ENCODE results near the gene OR4B1.

Gene OR4B1

GRCh38 chr11:48216510-48216909 is at the start of gene OR4B1:
OR4B1 (plus strand) TSS chr11:48216810; CDS start chr11:48216810, 0 bp downstream.
- no peak for ATAC-seq
- TF ChIP-seq RARB (CRISPR knock-in tag; IDR thresholded peaks at IDR 0.05) (no peak), TSHZ2 (CRISPR knock-in tag; IDR thresholded peaks at IDR 0.05) (no peak), ZFP30 (CRISPR knock-in tag; IDR thresholded peaks at IDR 0.05) (no peak), OSR1 (CRISPR knock-in tag; IDR thresholded peaks at IDR 0.05) (no peak), ISL1 (CRISPR knock-in tag; IDR thresholded peaks at IDR 0.05) (no peak), ZFP3 (CRISPR knock-in tag; IDR thresholded peaks at IDR 0.05) (no peak), GLIS3 (CRISPR knock-in tag; IDR thresholded peaks at IDR 0.05) (no peak), CSDC2 (CRISPR knock-in tag; IDR thresholded peaks at IDR 0.05) (no peak), SNAI2 (CRISPR knock-in tag; IDR thresholded peaks at IDR 0.05) (no peak), PPARA (CRISPR knock-in tag; IDR thresholded peaks at IDR 0.05; ENCODE audit: borderline replicate concordance) (no peak), TCF4 (CRISPR knock-in tag; IDR thresholded peaks at IDR 0.05; ENCODE audit: borderline replicate concordance) (no peak)

- ATAC-seq = no peak
- TF ChIP-seq RARB (CRISPR knock-in tag; IDR thresholded peaks at IDR 0.05) (no peak), POU6F1 (CRISPR knock-in tag; IDR thresholded peaks at IDR 0.05; ENCODE audit: borderline replicate concordance, low read depth) (no peak), ZNF8 (CRISPR knock-in tag; IDR thresholded peaks at IDR 0.05) (no peak), TOX (CRISPR knock-in tag; IDR thresholded peaks at IDR 0.05; ENCODE audit: borderline replicate concordance) (no peak), ARNTL (CRISPR knock-in tag; IDR thresholded peaks at IDR 0.05; ENCODE audit: borderline replicate concordance, low read depth) (no peak)
Measured at GRCh38 chr11:48167380-48167779, 49.2 kb upstream of the OR4B1 start.

GRCh38 chr11:48168815-48169214 is 47.8 kb upstream of the OR4B1 start:
- ATAC-seq = no peak
- TF ChIP-seq ZNF8 (CRISPR knock-in tag; IDR thresholded peaks at IDR 0.05) (no peak), CREB5 (CRISPR knock-in tag; IDR thresholded peaks at IDR 0.05; ENCODE audit: low read depth) (no peak), SNAI2 (CRISPR knock-in tag; IDR thresholded peaks at IDR 0.05) (no peak), TOX (CRISPR knock-in tag; IDR thresholded peaks at IDR 0.05; ENCODE audit: borderline replicate concordance) (no peak), PPARA (CRISPR knock-in tag; IDR thresholded peaks at IDR 0.05; ENCODE audit: borderline replicate concordance) (no peak)

GRCh38 chr11:48169259-48169658 is 47.4 kb upstream of the OR4B1 start:
- no peak for TF ChIP-seq OSR1 (CRISPR knock-in tag; IDR thresholded peaks at IDR 0.05)
- TF ChIP-seq ZFP30 (CRISPR knock-in tag; IDR thresholded peaks at IDR 0.05) = no peak
- TF ChIP-seq PPARA (CRISPR knock-in tag; IDR thresholded peaks at IDR 0.05; ENCODE audit: borderline replicate concordance) = no peak
- no peak for TF ChIP-seq TSHZ2 (CRISPR knock-in tag; IDR thresholded peaks at IDR 0.05)
- no peak for TF ChIP-seq BACH2 (CRISPR knock-in tag; IDR thresholded peaks at IDR 0.05; ENCODE audit: borderline replicate concordance)
- no peak for TF ChIP-seq PATZ1 (CRISPR knock-in tag; IDR thresholded peaks at IDR 0.05; ENCODE audit: borderline replicate concordance)
- TF ChIP-seq TOX (CRISPR knock-in tag; IDR thresholded peaks at IDR 0.05; ENCODE audit: borderline replicate concordance) = no peak
- no peak for TF ChIP-seq POU6F1 (CRISPR knock-in tag; IDR thresholded peaks at IDR 0.05; ENCODE audit: borderline replicate concordance, low read depth)
- ATAC-seq = no peak
